Left forelimb (tissue), 1 donor: ENCODE results near the gene VAPB.

ENCODE experiments used
- DNase-seq: peaks from one replicate; pipeline ENCODE4 v3.0.0-alpha.2; 2018; ENCODE audit warnings: low spot score

VAPB gene

GRCh38 chr20:58377766-58378401, 11.1 kb upstream of the VAPB start:
- DNase-seq = no peak

- no peak for DNase-seq
Measured at GRCh38 chr20:58378704-58379103, 10.3 kb upstream of the VAPB start.

DNA sequence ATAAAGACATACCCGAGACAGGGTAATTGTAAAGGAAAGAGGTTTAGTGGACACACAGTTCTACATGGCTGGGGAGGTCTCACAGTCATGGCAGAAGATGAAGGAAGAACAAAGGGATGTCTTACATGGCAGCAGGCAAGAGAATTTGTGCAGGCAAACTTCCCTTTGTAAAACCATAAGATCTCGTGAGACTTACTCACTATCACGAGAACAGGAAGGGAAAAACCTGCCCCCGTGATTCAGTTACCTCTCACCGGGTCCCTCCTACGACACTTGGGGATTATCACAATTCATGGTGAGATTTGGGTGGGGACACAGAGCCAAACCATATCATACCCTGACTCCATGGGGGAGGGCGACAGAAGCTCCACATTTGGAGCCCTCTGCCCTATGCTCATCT, 7.4 kb upstream of the VAPB start:
- no peak for DNase-seq

GRCh38 chr20:58382096-58382495, 6.9 kb upstream of the VAPB start:
- DNase-seq = no peak

GRCh38 chr20:58384821-58385220, 4.2 kb upstream of the VAPB start:
- DNase-seq = no peak

GRCh38 chr20:58388028-58388601, 914 bp upstream of the VAPB start:
- DNase-seq = no peak

GRCh38 chr20:58389324-58389967, 417 bp downstream of the VAPB start:
- DNase-seq = peak; percentile 71

DNA sequence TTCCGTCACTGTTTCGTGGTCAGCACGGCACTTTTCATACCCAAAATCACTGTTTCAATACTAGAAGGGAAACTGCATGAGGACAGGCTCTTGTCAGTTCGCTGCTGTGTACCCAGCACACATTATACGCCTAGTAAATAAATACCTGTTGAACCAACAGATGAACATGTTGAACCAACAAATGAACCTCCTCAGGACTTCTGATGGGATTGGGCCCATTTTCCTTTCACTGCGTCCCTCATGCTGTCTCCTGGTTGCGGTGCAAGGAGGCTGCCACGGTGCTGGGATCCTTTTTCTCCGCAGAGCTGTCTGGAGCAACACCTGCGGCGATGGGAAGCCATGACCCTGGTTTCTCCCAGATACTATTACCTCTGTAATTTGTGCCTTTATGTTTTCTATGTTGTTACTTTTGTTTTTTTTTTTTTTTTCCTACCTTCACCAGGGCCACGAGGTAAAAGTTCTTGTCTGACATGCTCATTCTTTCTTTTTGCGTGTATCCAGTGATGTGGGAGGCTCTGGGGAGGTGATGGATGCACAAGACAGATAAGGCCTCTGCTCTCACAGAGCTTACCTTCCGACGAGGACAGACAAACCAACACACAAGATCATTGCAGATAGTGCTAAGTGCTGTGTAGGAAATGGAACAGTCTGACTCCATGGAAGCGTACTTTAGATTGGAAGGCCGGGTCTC, 1.1 kb downstream of the VAPB start:
- no peak for DNase-seq

GRCh38 chr20:58390659-58391035, 1.6 kb downstream of the VAPB start:
- no peak for DNase-seq

- DNase-seq = no peak
Measured at GRCh38 chr20:58392286-58392685, 3.3 kb downstream of the VAPB start.

DNA sequence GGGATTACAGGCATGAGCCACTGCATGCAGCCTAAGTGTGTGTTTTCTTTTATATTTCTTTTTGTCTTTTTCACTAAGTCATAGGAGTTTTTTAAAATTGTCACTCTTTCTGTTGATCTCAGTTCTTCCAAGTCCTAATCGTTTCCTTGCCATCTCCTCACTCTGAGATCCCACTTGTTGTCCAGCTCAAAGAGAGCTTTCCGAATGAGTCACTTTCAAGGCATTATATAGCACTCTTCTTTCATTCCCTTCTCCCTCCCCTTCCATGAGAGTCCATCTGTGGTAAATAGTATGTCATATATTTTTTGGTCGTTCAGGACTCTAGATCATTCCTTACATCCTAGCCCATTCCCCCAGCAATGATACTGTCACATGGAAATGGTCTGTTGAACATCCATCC, 4.3 kb downstream of the VAPB start:
- DNase-seq = no peak

GRCh38 chr20:58394801-58395200, 5.8 kb downstream of the VAPB start:
- no peak for DNase-seq

- DNase-seq = no peak
Measured at GRCh38 chr20:58395604-58396003, 6.6 kb downstream of the VAPB start.

DNA sequence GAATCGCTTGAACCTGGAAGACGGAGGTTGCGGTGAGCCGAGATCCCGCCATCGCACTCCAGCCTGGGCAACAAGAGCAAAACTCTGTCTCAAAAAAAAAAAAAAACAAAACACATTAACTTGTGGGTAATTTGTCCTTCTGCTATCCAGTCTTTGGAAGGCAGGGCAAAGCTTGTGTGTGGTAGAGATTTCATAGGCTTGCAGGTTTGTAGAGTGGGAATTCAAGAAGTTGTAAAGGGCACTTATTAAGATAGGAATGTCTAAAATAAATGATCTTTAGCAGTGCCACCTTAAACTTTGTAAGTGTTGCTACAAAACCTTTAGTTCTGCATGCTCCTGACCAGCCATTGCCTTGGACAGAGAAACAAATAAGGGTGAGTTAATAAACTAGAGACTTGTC, 8.4 kb downstream of the VAPB start:
- DNase-seq = no peak

- no peak for DNase-seq
Measured at GRCh38 chr20:58398254-58398653, 9.2 kb downstream of the VAPB start.

DNA sequence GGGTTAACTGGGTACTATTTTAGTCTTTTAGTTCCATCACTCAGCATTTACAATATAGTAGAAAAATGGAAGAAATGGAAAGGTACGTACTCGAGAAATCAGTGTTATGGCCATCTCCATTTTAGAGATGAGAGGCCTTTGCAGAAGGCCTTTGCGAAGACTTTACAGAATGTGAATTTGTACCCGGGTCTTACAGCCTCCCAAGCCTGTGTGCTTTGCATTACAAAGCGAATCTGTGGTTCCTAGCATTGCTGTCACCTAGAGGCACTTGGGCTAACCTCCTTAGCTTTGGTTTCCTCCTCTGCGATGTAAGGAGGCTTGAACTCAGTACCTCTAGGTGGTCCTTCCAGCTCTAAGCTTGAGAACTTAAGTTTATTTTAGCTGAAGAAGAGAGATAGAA, 10.9 kb downstream of the VAPB start:
- DNase-seq = no peak

DNA sequence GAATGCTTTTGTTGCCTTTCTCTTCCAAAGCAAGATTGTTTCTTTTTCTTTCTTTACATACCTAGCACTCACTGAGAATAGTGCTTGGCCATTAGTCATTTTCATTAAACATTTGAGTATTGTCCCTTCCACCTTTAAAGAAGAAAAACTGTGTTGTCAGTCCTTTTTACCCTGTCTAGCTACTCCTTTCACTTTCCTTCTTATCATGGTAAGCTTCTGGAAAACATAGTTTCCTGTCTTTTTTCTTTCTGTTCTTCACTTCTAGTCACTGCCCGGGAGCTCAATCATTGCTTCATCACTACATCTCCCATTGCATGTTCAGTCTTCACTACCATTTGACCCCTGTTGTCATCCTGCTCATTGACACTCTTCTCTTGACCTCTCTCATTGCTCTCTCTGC, 12.1 kb downstream of the VAPB start:
- no peak for DNase-seq

GRCh38 chr20:58402305-58402704, 13.3 kb downstream of the VAPB start:
- DNase-seq = no peak

DNA sequence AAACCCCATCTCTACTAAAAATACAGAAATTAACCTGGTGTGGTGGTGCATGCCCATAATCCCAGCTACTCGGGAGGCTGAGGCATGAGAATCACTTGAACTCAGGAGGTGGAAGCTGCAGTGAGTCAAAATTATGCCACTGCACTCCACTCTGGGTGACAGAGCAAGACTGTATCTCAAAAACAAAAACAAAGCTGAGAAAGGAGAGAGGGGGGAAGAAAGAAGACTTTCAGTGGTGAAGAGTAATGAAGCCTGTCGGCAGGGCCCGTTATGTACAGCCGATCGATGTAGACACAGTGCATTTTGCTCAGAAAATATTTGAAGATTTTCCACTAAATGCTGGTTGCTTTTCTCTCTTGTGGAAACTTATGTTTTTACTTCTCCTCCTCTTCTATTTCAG, 13.8 kb downstream of the VAPB start:
- no peak for DNase-seq

GRCh38 chr20:58403272-58403671, 14.2 kb downstream of the VAPB start:
- DNase-seq = no peak

DNA sequence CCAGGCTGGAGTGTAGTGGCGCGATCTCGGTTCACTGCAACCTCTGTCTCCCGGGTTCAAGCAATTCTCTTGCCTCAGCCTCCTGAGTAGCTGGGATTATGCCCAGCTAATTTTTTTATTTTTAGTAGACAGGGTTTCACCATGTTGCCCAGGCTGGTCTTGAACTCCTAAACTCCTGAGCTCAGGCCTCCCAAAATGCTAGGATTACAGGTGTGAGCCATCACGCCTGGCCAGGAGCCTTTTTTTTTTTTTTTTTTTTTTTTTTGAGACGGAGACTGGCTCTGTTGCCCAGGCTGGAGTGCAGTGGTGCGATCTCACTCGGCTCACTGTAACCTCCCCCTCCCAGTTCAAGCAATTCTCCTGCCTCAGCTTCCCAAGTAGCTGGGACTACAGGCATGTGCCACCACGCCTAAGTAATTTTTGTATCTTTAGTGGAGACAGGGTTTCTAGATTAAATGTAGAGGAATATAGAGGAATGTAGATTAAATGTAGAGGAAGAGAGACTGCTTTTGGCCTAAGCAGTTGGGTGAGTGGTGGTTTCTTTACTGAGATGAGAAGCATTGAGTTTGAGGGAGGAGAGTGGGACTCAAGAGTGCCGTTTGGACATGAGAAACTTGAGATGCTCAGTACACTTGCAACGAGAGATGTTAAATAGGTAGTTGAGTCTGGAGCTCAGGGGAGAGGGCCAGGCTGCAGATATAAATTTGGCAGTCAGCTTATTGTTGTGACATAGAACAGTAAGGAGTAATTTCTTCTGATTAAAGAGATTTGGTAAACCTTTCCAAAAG, 16.7 kb downstream of the VAPB start:
- no peak for DNase-seq

GRCh38 chr20:58406422-58407001, 17.5 kb downstream of the VAPB start:
- DNase-seq = no peak
